Epithelial cell of esophagus (primary cell): ENCODE results near the gene MAGEF1.

ENCODE experiments used
- DNase-seq: peaks from one replicate; pipeline ENCODE4 v3.0.0; 2010; ENCODE audit warnings: low read depth
- H3K4me3 ChIP-seq: 2 replicates; pipeline ENCODE4 v1.5.1; 2011; ENCODE audit warnings: mild to moderate bottlenecking, low read length, control low read depth
- TF ChIP-seq, protein P1 (sequence below): IDR thresholded peaks from 2 replicates; pipeline ENCODE4 v1.5.1; 2011; ENCODE audit warnings: low read depth, mild to moderate bottlenecking, low read length, control low read depth, inconsistent platforms; ENCODE audit not compliant: insufficient read depth; ENCODE audit errors: missing control alignments

Gene MAGEF1

GRCh38 chr3:184663756-184664155, 48.1 kb downstream of the MAGEF1 start:
- DNase-seq, result no peak
- no peak overlapping the region for H3K4me3 ChIP-seq
- TF ChIP-seq, protein P1, sequence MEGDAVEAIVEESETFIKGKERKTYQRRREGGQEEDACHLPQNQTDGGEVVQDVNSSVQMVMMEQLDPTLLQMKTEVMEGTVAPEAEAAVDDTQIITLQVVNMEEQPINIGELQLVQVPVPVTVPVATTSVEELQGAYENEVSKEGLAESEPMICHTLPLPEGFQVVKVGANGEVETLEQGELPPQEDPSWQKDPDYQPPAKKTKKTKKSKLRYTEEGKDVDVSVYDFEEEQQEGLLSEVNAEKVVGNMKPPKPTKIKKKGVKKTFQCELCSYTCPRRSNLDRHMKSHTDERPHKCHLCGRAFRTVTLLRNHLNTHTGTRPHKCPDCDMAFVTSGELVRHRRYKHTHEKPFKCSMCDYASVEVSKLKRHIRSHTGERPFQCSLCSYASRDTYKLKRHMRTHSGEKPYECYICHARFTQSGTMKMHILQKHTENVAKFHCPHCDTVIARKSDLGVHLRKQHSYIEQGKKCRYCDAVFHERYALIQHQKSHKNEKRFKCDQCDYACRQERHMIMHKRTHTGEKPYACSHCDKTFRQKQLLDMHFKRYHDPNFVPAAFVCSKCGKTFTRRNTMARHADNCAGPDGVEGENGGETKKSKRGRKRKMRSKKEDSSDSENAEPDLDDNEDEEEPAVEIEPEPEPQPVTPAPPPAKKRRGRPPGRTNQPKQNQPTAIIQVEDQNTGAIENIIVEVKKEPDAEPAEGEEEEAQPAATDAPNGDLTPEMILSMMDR, result no peak

- no peak overlapping the region for H3K4me3 ChIP-seq
- TF ChIP-seq, protein P1, result no peak
- no peak for DNase-seq
Measured at GRCh38 chr3:184663356-184663755, 48.5 kb downstream of the MAGEF1 start.

- H3K4me3 ChIP-seq, result no peak overlapping the region
- no peak for DNase-seq
Measured at GRCh38 chr3:184662187-184662586, 49.7 kb downstream of the MAGEF1 start.

DNA sequence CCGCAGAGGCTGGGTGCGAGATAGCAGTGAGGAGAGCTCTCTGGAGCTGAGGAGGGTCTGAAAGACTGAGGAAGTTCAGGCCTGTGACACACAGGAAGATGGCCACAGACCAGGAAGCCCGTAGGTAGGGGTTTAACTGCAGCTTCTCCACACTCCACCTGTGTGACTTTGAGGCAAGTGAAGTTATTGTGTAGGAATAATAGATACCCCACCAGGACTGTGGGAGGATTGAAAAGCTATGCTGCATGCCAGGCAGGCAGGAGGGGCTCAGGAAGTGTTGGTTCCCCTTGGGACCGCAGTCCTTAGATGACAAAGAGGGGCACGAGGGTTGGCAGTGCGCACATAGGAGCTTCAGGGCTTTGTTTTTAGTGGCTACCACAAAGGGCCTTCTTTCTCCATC, 50.9 kb downstream of the MAGEF1 start:
- H3K4me3 ChIP-seq, result no peak overlapping the region
- TF ChIP-seq, protein P1, result no peak
- no peak for DNase-seq

More at GRCh38 chr3:184662187-184662586, 49.7 kb downstream of the MAGEF1 start:
- TF ChIP-seq, protein P1, result no peak
